Ecto neural progenitor cell (in vitro differentiated cells): ENCODE results near the gene RAB43.
"Not testable (repeated sequence)": the region's sequence is repeated elsewhere in the genome, so short reads cannot be mapped to it uniquely, and the experiment has no call there.

Experiments
- DNase-seq: peaks from one replicate; pipeline ENCODE4 v3.0.0-alpha.2; 2018; ENCODE audit warnings: low spot score

Gene RAB43

DNA sequence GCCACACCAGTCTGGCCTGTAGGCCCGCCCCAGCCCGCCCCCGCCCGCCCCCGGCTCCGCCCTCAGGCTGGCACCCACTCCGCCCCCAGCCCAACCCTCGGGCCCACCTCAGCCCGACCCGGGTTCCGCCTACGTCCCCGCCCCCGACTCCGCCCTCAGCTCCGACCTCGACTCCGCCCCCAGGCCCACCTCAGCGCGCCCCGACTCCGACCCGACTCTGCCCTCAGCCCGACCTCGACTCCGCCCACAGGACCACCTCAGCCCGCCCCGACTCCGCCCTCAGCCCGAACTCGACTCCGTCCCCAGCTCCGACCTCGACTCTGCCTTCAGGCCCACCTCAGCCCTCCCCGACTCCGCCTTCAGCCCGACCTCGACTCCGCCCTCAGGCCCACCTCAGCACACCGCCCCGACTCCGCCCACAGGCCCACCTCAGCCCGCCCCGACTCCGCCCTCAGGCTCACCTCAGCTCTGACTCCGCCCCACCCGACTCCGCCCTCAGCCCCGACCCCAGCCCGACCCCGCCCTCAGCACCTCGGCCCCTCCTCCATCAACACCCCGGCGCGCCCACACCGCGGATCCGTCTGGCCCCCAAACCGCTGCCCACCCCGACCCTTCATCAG, at the start of gene RAB43:
Gene RAB43, minus strand, starts transcription at position 13 of the 620 bp plus-strand sequence. CDS start 315 bp downstream, outside the sequence.
- peak; percentile 99 for DNase-seq

DNA sequence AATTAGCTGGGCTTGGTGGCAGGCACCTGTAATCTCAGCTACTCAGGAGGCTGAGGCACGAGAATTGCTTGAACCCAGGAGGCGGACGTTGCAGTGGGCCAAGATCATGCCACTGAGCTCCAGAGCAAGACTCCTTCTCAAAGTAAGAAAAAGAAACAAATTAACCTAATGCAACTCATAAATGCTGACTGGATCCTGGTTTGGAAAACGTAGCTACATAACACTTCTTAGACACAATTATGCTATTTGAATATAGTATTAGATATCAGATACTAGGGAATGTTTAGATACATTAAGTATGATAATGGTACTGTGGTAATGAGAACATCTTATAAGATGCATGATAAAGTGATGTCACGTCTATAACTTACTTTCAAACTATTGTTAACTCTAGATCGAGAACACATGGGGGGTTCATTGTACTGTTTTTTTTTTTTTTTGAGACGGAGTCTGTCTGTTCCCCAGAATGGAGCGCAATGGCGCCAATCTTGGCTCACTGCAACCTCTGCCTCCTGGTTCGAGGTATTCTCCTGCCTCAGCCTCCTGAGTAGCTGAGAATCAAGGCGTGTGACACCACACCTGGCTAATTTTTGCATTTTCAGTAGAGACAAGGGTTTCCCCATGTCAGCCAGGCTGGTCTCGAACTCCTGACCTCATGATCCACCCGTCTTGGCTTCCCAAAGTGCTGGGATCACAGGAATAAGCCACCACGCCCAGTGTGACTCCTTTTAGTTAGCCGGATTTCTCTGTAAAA, 45.2 kb upstream of the RAB43 start:
- DNase-seq: no peak

DNA sequence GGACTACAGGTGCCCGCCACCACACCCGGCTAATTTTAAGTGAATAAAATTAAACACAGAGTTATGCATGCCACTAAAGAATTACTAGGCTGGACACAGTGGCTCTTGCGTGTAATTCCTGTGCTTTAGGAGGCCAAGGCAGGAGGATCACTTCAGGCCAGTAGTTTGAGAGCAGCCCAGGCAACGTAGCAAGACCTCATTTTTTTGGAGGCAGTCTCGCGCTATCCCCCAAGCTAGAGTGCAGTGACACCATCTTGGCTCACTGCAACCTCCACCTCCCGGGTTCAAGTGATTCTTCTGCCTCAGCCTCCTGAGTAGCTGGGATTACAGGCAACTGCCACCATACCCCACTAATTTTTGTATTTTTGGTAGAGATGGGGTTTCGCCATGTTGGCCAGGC, 44.0 kb upstream of the RAB43 start:
- DNase-seq: not testable (repeated sequence)

DNA sequence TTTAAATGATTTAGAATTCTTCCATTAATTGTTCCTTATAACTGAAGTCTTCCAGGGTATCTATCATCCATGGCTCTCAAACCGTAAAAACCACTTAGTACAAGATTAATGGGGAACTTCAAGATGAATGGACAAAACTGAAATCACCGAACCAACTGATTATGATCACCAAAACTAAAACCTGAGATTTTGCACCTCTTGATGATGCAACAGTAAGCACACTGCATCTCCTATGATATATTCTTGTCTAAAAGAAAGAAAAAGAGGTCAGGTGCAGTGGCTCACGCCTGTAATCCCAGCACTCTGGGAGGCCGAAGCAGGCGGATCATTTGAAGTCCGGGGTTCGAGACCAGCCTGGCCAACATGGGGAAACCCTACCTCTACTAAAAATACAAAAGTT, 42.9 kb upstream of the RAB43 start:
- no peak for DNase-seq

DNA sequence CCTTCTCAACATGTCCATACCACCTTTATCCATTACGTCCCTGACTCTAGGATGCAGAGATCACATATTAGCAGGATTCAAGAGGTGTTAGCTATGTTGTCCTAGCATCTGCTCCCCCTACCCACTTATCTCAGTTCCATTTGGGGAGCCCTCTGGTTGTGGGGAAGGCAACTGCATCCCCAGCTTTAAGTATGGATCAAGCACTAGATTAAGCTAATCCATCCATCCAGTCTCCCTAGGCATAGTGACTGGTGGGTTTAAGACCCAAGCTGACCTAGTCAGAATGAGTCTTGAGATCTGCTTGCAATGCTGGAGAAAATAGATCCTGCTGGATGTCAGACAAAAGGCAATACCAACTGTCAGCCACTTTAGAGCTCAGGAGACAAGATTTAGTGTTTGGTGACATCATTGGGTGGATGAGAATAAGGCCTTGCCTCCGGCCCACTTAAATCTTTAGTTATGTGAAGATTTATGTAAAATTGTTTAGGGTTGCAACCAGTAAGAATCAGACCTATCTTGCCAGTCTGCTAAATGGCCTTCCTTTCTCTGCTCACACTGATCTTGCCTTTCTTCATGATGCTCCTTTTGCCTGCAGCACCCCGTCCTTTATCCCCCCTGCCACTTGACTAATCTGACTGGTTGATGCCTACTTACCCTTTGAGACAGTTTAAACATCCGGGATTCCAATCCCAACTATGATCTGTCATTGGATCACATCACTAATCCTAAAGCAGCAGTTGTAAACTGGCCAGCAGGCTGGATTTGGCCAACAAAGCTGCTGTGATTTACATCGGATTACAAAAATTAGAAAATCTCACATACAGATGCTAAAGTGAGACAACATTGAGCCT, 41.4 kb upstream of the RAB43 start:
- DNase-seq: no peak

DNA sequence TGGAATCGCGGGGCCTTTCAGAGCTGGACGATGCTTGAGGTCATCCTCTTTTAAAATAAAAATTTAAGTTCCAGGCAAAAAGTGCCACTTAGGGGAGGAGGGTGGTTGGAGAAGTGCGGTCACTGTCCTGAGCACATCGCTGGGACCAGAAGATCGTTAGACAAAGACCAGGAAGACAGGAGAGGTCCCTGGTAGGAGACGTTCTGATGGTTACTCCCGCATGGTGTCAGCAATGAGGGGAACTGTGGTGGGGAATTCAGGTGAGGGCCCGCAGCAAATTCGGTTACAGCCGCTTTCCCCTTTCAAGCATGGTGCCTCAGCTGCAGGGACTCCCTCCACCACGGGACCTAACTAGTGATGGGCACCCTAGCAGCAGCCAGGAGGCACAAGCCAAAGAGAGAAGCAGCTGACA, 40.3 kb upstream of the RAB43 start:
- DNase-seq: peak; percentile 49

DNA sequence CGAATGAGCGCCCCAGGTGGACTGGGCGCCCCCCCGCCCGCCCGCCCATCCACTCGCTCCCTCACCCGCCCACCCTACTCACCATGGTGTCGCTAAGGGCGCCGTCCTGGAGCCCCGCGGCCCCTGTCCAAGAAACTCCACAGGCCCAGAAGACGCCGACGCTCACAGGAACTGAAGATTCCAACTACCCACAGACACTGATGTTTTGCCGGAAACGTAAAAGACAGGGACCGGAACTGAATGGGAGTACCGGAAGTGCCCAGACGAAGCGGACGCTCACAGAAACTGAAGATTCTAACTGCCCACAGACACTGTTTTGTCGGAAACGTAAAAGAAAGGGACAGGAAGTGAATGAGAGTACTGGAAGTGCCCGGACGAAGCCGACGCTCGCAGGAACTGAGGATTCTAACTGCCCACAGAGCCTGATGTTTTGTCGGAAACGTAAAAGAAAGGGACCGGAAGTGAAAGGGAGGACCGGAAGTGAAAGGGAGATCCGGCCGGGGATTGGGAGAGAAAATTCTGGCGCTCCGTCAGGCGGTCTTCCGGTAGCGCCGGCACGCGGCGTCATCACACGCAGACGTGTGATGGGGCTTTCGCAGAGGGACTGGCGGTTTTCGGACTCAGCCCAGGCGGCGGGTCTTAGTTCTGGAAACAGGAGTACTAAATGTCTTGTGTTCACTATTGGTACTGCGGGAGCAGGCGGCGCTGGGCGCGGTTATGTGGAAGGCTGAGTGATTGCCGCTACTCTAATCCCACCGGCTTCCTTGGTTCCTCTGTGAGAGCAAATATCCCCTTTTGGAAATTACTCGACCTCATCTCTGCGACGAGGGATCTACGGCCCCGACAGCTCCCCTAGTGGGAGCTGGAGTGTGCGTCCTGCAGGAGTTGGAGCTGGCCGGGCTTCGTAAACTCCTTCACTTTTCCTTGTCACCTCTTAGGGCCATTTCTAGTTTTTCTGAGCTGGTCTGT, 39.6 kb upstream of the RAB43 start, which contains the start of gene ISY1:
Gene ISY1, minus strand, starts transcription at position 173 of the 969 bp plus-strand sequence. Its CDS starts 88 bp downstream, at position 85.
- peak; percentile 92 for DNase-seq

DNA sequence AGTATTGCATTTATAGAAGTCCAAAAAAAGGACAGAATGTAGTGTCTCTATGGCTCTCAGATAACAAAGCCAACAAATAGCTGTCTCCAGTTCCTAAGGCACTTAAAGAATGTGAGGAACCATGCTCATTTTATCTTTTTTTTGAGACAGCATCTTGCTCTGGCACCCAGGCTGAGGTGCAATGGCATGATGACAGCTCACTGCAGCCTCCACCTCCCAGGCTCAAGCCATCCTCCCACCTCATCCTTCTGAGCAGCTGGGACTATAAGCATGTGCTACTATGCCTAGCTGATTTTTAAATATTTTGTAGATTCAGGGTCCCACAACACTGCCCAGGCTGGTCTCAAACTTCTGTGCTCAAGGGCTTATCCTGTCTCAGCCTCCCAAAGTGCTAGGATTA, 23.2 kb upstream of the RAB43 start:
- no peak for DNase-seq

DNA sequence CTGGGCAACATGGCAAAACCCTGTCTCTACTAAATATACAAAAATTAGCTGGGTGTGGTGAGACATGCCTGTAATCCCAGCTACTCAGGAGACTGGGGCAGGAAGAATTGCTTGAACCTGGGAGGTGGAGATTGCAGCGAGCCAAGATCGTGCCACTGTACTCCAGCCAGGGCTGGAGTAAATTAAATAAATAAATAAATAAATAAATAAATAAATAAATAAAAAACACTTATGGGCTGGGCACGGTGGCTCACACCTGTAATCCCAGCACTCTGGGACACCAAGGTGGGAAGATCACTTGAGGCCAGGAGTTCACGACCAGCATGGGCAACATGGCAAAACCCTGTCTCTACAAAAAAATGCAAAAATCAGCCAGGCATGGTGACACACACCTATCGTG, 19.4 kb upstream of the RAB43 start:
- DNase-seq: not testable (repeated sequence)

DNA sequence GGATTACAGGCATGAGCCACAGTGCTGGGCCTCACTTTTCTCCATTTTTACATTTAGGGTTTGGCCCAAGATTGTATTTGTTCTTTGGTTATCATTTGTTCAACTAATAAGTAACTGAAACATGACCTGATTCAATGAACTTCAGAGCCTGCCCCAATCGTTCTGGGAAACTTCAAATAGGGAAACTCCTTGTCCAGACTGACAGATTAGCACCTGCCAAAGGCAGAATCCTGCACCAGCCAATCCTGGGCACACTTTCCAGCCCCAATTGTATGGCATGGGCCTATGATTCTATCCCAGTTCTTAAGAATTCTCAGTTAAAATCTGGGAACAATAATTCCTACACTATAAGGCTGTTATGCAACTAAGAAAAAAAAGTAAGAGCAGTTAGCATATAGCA, 18.3 kb upstream of the RAB43 start:
- no peak for DNase-seq

DNA sequence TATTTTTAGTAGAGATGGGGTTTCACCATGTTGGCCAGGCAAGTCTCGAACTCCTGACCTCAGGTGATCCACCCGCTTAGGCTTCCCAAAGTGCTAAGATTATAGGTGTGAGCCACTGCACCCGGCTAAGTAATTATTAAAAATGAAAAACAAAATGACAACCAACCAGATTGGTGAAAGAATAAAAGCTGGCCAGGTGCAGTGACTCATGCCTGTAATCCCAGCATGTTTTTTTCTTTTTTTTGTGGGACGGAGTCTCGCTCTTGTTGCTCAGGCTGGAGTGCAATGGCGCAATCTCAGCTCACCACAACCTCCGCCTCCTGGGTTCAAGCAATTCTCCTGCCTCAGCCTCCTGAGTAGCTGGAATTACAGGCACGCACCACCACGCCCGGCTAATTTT, 14.7 kb upstream of the RAB43 start:
- not testable (repeated sequence) for DNase-seq

DNA sequence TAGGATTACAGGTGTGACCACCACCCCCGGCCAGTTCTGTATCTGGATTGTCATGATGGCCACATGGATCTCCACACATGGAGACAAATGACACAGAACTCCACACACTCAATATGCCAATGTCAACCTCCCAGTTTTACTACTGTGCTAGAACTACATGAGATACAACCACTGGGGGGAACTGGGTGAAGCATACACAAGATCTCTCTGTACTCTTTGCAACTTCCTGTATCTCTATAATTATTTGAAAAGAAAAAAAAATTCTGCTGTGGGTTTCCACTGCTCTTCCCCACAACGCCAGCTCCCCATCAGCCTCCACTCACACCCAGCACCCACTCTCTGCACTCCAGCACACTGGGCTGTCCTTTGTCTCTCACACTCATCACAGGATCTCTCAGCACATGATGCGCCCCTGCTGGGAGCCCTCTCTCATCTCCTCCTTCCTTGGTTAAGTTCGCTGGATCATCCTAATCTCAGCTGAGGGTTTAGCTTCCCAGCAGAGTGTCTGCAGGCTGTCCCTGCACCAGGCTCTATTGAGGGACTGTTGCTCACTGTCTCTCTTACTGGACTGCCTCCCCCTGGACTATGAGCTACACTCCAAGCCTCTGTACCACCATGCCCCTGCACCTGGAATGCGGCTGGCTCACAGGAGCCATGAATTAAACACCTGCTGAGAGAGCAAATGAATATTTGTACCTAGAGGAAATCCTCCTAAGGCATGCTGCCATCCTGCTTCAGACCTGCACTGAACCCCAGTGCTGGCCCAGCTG, 10.7 kb upstream of the RAB43 start:
- no peak for DNase-seq

DNA sequence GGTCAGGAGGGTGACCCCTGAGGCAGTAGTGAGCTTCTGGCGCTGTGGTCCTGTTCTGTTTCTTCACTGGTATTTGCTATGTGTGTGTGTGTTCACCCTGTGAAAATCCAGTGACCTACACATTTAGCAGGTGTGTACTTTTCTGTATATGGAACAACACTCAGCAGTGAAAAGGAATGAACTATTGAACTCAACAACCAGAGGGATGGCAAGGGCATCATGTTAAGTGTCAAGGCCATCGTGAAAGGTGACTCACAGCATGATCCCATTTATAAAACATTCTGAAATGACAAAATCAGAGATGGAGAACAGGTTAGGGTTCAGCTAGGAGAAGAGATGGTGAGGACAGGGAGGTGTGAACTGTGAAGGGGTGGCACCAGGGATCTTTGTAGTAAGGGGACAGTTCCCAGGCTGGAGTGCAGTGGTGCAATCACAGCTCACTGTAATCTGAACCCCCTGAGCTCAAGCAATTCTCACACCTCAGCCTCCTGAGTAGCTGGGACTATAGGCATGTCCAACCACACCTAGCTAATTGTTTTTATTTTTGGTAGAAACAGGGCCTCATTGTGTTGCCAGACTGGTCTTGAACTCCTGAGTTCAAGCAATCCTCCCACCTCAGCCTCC, 10.0 kb upstream of the RAB43 start:
- no peak for DNase-seq

DNA sequence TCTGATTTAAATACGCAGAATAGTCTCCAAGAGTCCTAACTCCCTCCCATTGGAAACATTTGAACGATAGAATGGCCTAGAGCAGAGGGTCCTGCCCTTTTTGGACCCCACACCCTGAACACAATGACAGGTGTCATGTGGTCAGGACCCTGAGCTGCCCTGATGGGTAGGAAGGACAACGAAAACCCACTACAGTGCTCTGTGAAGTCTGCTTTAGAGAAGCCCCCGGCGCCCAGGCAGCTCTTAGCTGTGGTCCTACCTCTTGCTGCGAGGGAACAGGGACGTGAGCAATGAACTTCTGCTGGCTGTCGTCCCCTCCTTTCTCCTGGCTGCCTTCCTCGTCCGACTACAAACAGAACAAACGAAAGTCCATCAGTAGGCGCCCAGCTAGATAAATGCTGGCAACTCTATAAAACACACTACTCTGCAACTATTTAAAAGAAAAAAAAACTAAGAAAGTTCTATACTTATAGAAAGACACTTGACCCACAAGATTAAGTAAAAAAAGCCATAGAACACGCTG, 8.7 kb upstream of the RAB43 start:
- no peak for DNase-seq

DNA sequence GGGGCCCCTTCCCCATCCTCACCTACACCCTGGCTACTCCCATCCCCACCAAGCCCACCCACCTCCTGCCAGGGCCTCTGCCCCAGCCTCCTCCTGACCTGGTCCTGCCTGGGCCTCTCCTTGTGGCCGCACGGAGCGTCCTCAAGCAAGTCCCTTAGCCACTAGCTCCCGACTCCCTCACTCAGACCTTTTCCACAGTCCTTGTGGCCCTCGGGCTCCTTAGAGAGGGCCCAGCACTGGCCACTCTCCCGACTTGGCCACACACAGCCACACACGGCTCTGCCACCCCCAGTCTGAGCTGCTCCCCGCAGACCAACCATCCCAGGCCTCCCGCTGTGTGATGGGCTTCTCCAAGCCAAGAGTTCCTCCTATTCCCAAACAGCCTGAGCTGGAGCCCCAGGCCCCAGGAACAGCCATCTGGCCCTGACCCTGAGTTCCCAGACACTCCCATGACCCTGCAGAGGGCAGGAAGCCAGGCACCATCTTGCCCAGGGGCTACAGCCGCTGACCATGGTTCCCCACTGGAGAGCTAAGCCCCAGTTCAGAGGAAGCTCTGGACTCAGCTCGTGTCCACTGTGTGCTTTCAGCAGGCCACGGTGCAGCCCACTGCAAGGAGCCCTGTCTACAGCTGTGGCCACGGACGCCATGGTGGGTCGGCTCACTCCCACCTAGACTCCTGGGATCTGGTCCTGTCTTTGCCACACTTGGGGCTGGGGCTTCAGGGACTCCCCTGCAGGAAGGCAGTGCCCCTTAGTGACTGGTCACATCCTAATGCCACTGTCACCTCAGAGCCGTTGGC, 7.0 kb upstream of the RAB43 start:
- DNase-seq: no peak

DNA sequence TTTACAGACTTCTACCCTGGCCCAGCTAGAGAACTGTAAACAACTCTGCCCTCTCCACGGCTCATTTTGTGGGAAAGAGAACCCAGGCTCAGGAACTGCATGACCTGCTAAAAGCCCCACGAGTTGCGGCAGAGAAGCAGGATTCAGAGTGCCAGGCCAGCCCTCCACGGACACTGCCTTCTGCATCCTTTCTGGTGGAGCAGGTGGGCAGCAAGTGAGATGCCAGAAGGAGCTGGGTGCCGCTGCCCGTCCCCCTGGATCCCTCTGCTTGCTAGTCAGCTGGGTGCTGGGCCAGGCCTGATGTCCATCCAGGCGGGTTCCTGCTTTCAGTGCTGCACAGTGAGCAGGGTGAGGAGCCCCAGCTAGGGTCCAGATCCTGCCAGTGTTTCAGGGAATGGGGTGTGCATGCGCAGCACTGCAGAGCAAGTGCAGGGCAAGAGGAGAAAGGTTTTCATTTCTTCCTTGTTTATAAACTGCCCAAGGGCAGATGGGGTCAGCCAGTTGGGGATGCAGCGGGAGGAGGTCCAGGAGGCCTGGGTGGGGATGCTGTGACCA, 5.2 kb upstream of the RAB43 start:
- DNase-seq: no peak

DNA sequence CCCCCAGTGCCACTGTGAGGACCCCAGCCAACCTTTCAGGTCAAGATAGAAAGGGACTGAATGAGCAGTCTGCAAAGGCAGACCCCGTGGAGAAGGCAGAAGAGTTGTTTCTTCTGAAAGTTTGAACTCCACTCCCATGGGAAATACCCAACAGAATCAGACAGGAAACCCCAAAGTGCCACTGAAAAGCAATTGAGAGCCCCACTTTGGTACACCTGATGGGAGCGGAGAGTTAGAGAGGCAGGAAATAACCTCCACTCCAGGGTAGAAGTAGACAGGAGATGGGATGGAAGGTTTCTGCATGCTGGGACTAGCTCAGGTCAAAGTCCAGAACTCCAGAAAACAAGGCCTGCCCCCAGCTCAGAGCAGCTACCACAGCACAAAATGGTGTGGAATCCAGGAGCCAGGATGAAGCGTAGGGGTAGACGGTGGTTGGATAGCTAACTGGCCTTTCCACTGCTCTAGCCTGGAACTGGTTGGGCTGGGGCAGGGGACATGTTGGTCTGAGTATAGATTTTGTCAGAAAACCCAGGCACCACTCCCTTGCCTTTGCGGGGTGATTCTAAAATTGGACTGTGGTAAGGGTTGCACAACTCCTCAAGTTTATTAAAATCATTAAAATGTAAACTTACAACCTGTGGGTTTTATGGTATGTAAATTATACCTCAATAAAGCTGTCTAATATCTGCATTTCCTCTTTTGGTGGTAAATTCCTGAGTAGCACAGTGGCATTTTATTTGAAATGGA, 1.9 kb upstream of the RAB43 start:
- DNase-seq: no peak

DNA sequence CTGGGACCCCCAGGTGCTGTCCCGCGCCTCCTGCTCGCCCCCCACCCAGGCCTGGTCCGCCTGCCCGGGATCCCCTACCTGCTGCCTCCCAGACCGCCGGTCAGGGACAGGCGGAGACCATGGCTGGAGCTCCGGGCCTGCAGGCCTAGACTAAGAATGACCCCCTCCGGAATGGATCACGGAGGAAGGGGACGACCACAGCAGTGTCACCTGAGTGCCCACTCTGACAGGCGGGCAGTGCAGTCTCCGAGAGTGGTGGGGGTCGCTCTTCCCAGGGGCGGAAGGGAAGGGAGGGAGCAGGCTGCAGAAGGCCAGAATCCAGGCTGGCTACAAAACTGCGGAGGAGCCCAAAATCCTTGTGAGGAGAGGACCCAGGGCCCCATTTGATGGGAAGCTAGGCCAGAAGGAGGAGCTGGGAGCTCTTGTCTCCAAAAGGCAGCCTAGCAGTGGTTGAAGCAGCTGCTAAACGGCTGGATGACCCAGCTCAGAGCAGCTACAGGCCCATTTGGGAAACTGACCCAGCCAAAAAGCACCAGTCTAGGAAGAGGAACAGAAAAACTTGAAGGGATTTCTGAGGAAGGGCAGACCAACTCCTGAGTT, 908 bp upstream of the RAB43 start:
- no peak for DNase-seq
